AG04450 (cell line): ENCODE measurements around the gene PPM1H. TPM values are rescaled to one million over a fixed set of nuclear protein-coding genes. Genes with fewer than 3 reads are reported as not detected.

ENCODE experiments used
- CTCF ChIA-PET: fragments of 300-600, 350-600 bp; formaldehyde crosslinking; extraction: SDS; loops from one replicate; lab custom pipeline; 2022; ENCODE audit warnings: antibody characterized with exemption, inconsistent platforms; lab: Charles Lee
- POLR2A ChIA-PET: fragments of 350-600 bp; formaldehyde crosslinking; extraction: SDS; loops from one replicate; lab custom pipeline; 2021; ENCODE audit warnings: antibody characterized with exemption, inconsistent platforms; lab: Yijun Ruan, JAX
- DNase-seq: peaks from one replicate; pipeline ENCODE4 v3.0.0-alpha.2; 2011; ENCODE audit warnings: low read depth, low spot score
- H3K27ac ChIP-seq: one replicate; pipeline ENCODE4 v1.5.1; 2012; ENCODE audit warnings: low read depth, low read length, control low read depth
- H3K27me3 ChIP-seq: one replicate; pipeline ENCODE4 v1.6.0; 2012; ENCODE audit warnings: low read length; ENCODE audit not compliant: control insufficient read depth, insufficient read depth
- H3K4me3 ChIP-seq: 2 replicates; pipeline ENCODE4 v1.5.1; 2011; ENCODE audit warnings: mild to moderate bottlenecking, low read depth, low read length, control low read depth
- H3K9me3 ChIP-seq: 2 replicates; pipeline ENCODE4 v1.5.1; 2012; ENCODE audit warnings: low read length; ENCODE audit not compliant: control insufficient read depth, insufficient read depth
- CTCF ChIP-seq: IDR thresholded peaks from 2 replicates; pipeline ENCODE4 v1.5.1; 2011; ENCODE audit warnings: low read depth, low read length, control low read depth, inconsistent platforms
- polyA plus RNA-seq: library from polyadenylated mRNA; depleted of rRNA; stranded (reverse); fragments of >200 nt; gene quantifications from 2 replicates; pipeline ENCODE4 v1.2.3, GENCODE V29; 2011

PPM1H gene
- polyA plus RNA-seq, 1 experiment: 0.12 TPM

DNA sequence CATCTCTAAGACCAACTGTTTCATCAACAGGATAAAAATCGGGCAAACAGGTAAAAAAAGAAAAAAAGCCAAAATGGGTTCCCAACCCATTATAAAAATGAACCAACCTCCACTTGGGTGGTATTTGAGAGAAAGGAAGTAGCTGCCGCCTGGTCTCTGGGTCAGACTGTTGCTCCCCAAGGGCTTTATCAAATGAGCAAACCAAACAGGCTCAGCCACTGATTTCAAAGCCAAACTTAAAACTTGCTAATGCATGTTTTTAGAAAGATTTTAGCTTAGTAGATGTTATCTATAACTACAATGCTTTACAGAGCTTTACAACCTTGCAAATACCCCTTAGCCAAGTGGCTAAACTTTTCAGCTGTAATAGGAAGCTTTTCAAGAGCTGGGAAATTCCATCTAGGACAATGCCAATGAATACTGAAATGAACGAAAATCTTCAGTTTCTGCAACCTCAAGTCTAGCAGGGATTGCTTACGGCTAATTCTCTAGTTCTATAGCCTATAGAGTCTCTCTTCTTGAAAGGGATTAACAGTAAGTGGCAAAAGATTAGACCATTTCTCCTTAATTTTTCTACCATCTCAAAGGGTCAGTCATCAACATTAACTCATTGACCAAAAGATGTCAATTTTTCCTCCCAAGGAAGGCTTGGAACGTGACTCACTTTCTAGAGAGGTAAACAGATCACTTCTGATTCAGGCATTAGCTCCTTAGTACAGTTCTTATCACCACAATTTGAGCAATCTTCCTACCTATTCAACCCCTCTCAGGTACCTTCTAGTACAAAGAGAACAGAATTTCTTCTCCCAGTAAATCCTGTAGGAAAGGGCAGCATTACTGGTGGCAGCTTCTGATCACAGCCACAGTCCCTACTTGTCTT, 4.2 kb downstream of the PPM1H start:
- ChIA-PET CTCF (interaction anchor here (0.6 kb wide), 1 partner anchor 14 kb away, joined by 3 read pairs; no protein-coding TSS in a partner anchor), POLR2A (no interaction called here)
- Histone ChIP-seq H3K9me3 (no peaks in the 10 kb centered on the region; the same call in 1 of the 2 replicates), H3K27me3 (peaks cover 26% of the 10 kb centered on the region), H3K4me3 (no peak overlapping the region), H3K27ac (no peak overlapping the region)
- no peak for DNase-seq
- no peak for TF ChIP-seq CTCF

DNA sequence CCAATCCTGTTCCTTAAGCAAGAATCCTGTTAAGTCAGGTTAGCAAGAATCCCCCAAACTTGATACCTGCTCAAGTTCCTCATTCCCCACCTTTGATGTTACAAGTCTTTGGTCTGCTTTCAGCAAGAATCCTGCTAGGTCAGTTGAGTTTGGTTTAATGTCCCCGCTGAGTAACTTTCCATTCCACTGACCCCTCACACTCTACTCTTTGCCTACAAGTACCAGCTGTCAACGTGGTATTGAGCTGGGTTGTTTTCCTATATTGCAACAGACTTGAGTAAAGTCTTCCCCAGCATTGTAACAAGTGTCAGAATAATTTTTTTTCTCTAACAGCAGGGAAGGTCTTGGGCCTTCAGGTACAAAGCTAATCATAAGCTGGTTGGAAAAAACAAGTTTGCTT, 6.3 kb downstream of the PPM1H start:
- H3K9me3 ChIP-seq: no peaks in the 10 kb centered on the region
- H3K4me3 ChIP-seq: no peak overlapping the region
- no peak overlapping the region for H3K27ac ChIP-seq
- ChIA-PET POLR2A (no interaction called here), CTCF (interaction anchor here (1.1 kb wide), 1 partner anchor 140 kb away, joined by 3 read pairs; no protein-coding TSS in a partner anchor)
- peaks cover 16% of the 10 kb centered on the region for H3K27me3 ChIP-seq
- TF ChIP-seq CTCF: no peak
- DNase-seq: no peak

DNA sequence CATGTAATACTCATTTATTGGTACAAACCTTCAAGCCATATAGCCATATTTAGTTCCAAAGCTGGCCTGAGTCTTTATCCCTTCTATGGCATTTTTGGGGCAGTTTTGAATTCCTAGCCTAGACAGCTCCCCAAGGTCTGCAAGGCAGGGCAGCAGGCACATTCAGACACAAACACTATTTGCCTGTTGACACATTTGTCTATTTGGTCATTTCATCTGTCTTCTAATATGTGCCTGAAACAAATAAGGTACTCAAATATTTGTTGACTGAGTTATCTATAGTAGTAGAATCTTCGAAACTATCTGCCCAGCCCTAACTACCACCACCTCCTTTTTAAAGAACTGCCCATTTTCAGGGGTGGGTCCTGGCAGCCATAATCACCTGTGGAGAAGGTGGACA, 9.3 kb downstream of the PPM1H start:
- DNase-seq: no peak
- CTCF ChIA-PET: no interaction called here
- POLR2A ChIA-PET: no interaction called here
- Histone ChIP-seq H3K4me3 (no peak overlapping the region), H3K27me3 (peaks cover 7% of the 10 kb centered on the region), H3K27ac (no peak overlapping the region), H3K9me3 (no peaks in the 10 kb centered on the region)
- no peak for TF ChIP-seq CTCF

GRCh38 chr12:62924084-62924483, 10.9 kb downstream of the PPM1H start:
- H3K4me3 ChIP-seq: no peak overlapping the region
- H3K27me3 ChIP-seq: peaks cover 7% of the 10 kb centered on the region
- no peaks in the 10 kb centered on the region for H3K9me3 ChIP-seq
- POLR2A ChIA-PET: no interaction called here
- DNase-seq: no peak
- H3K27ac ChIP-seq: no peak overlapping the region
- no peak for TF ChIP-seq CTCF
- CTCF ChIA-PET: no interaction called here

DNA sequence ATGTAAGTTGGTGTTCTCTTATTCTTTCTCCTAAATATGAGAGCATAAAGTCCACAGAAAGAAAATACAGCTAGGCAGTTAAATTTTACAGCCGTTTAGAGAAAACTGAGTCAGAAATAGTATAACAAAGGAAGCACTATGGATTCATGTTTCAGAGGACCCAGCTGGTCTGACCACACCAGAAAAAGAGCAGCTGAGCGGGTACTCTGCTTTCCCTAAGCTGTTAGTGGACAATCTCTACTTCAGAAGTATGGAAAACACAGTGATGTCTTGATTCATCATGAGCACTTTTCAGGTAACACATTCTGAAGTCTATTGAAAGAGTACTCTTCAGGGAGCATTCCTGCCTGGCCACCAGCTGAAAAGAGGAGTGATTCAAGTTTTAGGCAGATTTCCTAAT, 12.4 kb downstream of the PPM1H start:
- no peak overlapping the region for H3K27ac ChIP-seq
- H3K9me3 ChIP-seq: no peaks in the 10 kb centered on the region
- no peak for TF ChIP-seq CTCF
- H3K27me3 ChIP-seq: peaks cover 3% of the 10 kb centered on the region
- POLR2A ChIA-PET: no interaction called here
- no peak overlapping the region for H3K4me3 ChIP-seq
- DNase-seq: no peak
- CTCF ChIA-PET: interaction anchor here (0.7 to 1.5 kb wide), 2 partner anchors 9 to 11 kb away, joined by 3 to 5 read pairs; no protein-coding TSS in a partner anchor
